Transverse colon (tissue), 4 donors: ENCODE data around the gene CUL1. TPM values are rescaled to one million over a fixed set of nuclear protein-coding genes. Genes with fewer than 3 reads are reported as not detected.

Experiments
- DNase-seq: peaks from one replicate; pipeline ENCODE4 v3.0.0-alpha.2; 2019
- H3K27ac ChIP-seq, 4 donors: fragments of 200-600 bp; sonication (generic); 2 replicates each; pipeline ENCODE4 v1.5.1; 2016 to 2018; ENCODE audit warnings: inconsistent platforms in 4 of 4
- H3K27me3 ChIP-seq: fragments of 200-600 bp; sonication (generic); 2 replicates; pipeline ENCODE4 v1.5.1; 2017; ENCODE audit warnings: inconsistent platforms
- H3K36me3 ChIP-seq, 4 donors: fragments of 200-600 bp; sonication (generic); 2 replicates each; pipeline ENCODE4 v1.5.1; 2017 to 2019; ENCODE audit warnings: inconsistent platforms in 4 of 4
- H3K4me1 ChIP-seq, 4 donors: fragments of 200-600 bp; sonication (generic); 2 replicates each; pipeline ENCODE4 v1.5.1; 2017 to 2020; ENCODE audit warnings: inconsistent platforms in 4 of 4
- H3K4me3 ChIP-seq, 4 donors: fragments of 200-600 bp; sonication (generic); 1 replicate in 1 of 4; 2 replicates in 3 of 4; pipeline versions ENCODE4 v1.5.1 to v1.6.1; 2017 to 2019; ENCODE audit warnings: inconsistent platforms in 4 of 4
- H3K9me3 ChIP-seq, 2 donors: fragments of 200-600 bp; sonication (generic); 2 replicates each; pipeline ENCODE4 v1.5.1; 2017 to 2019; ENCODE audit warnings: inconsistent platforms in 2 of 2
- CTCF ChIP-seq, 5 experiments: fragments of 200-600 bp in 3 of 5; fragments of 450-650 bp in 2 of 5; sonication (generic) in 3 of 5; IDR thresholded peaks; 1 replicate in 2 of 5; 2 replicates in 3 of 5; pipeline ENCODE4 v1.5.1; 2016 to 2017; ENCODE audit warnings: antibody characterized with exemption in 5 of 5, inconsistent platforms in 3 of 5, mild to moderate bottlenecking in 2 of 5, moderate library complexity in 1 of 5
- EP300 ChIP-seq: sonication (generic); formaldehyde crosslinking; IDR thresholded peaks from one replicate; pipeline ENCODE4 v1.6.1; 2017; ENCODE audit warnings: antibody characterized with exemption, low read depth
- POLR2A ChIP-seq: fragments of 450-650 bp; IDR thresholded peaks from one replicate; pipeline ENCODE4 v1.6.1; 2016; ENCODE audit warnings: antibody characterized with exemption, mild to moderate bottlenecking, moderate library complexity
- POLR2AphosphoS5 ChIP-seq, 3 donors: sonication (generic); formaldehyde crosslinking; IDR thresholded peaks; one replicate each; pipeline ENCODE4 v1.6.1; 2016; ENCODE audit warnings: antibody characterized with exemption in 3 of 3
- WGBS, 2 donors: methylation state at CpG; one replicate each; pipeline ENCODE4 v1.1.5; 2018; ENCODE audit warnings: low coverage in 1 of 2; 5-methylcytosine and 5-hydroxymethylcytosine counted together
- in situ Hi-C, 4 donors: fragments of 200-750 bp; cut with MboI; loops; one replicate each; pipeline versions ENCODE4 v1.15.0 to v1.15.1; 2017; ENCODE audit warnings: low sequenced_read_pairs in 3 of 4, low pct_ligation_motif_present in 1 of 4, low pct_unique_long_range_greater_than_20kb in 1 of 4
- intact Hi-C: fragments of 100-400 bp; cut with DNase I; formaldehyde crosslinking; loops from one replicate; pipeline ENCODE4 v1.15.1; 2023; ENCODE audit warnings: low total_unique reads
- total RNA-seq, 4 donors: library from RNA; depleted of rRNA; stranded (reverse); fragments of >200 nt; gene quantifications; one replicate each; pipeline ENCODE4 v1.1.0, GENCODE V29; 2016

Gene CUL1
- 10 to 100 TPM; 17.6 to 44.6 (median 28.8) TPM for total RNA-seq

- Histone ChIP-seq H3K36me3 (no peaks in the 10 kb centered on the region), H3K9me3 (no peaks in the 10 kb centered on the region), H3K4me3 (peak within 1 kb of the TSS; percentile 80 to 98 (median 96)), H3K4me1 (peaks cover 19 to 43% (median 34%) of the 10 kb centered on the region in 4 donors), H3K27me3 (no peaks in the 10 kb centered on the region), H3K27ac (peak within 1 kb of the TSS; percentile 96 to 99 (median 98))
- peak; percentile 92 for DNase-seq
- 0% methylated on average over 24 of the region's 84 CpGs; no CpG with 5 or more reads in 1 of the 2 donors for WGBS, 2 donors
- TF ChIP-seq POLR2A (peak; percentile 84), POLR2AphosphoS5 (IDR thresholded peaks at IDR 0.05) (peak; percentile 57 to 94 (median 87)), CTCF (IDR thresholded peaks at IDR 0.05) (no peak)
- in situ Hi-C loops (no loop called here), intact Hi-C loops (no loop called here)
These were observed at the start of gene CUL1 for GRCh38 chr7:148698397-148699023. CUL1 (plus strand) TSS chr7:148698903; CDS start chr7:148730123, 31,220 bp downstream.

- no peaks in the 10 kb centered on the region for H3K4me1 ChIP-seq
- intact Hi-C loops (no loop called here), in situ Hi-C loops (no loop called here)
- H3K4me3 ChIP-seq: no peak overlapping the region
- H3K9me3 ChIP-seq: no peaks in the 10 kb centered on the region
- WGBS, 2 donors: 73 to 80% methylated on average over 4 of the region's 4 CpGs
- DNase-seq: no peak
- no peak for TF ChIP-seq CTCF (IDR thresholded peaks at IDR 0.05)
- no peak for TF ChIP-seq EP300
- TF ChIP-seq POLR2A: no peak
- TF ChIP-seq POLR2AphosphoS5 (IDR thresholded peaks at IDR 0.05): no peak
- H3K27ac ChIP-seq: no peak overlapping the region
- no peaks in the 10 kb centered on the region for H3K36me3 ChIP-seq
- H3K27me3 ChIP-seq: peaks cover 3% of the 10 kb centered on the region
These were observed 48.4 kb upstream of the CUL1 start for GRCh38 chr7:148650232-148650858.

- Histone ChIP-seq H3K27me3 (peaks cover 3% of the 10 kb centered on the region), H3K4me1 (no peaks in the 10 kb centered on the region), H3K4me3 (no peak overlapping the region), H3K9me3 (no peaks in the 10 kb centered on the region), H3K36me3 (no peaks in the 10 kb centered on the region), H3K27ac (no peak overlapping the region)
- intact Hi-C loops: no loop called here
- DNase-seq: no peak
- in situ Hi-C loops: no loop called here
- TF ChIP-seq POLR2AphosphoS5 (IDR thresholded peaks at IDR 0.05) (no peak), CTCF (IDR thresholded peaks at IDR 0.05) (no peak), EP300 (no peak), POLR2A (no peak)
These were observed 45.9 kb upstream of the CUL1 start for GRCh38 chr7:148652773-148653172.

- Histone ChIP-seq H3K4me1 (no peaks in the 10 kb centered on the region), H3K27me3 (no peaks in the 10 kb centered on the region), H3K36me3 (no peaks in the 10 kb centered on the region), H3K9me3 (no peaks in the 10 kb centered on the region), H3K27ac (no peak overlapping the region), H3K4me3 (no peak overlapping the region)
- in situ Hi-C loops: no loop called here
- intact Hi-C loops: no loop called here
- DNase-seq: no peak
- 81 to 86% methylated on average over 4 of the region's 4 CpGs for WGBS, 2 donors
- TF ChIP-seq CTCF (IDR thresholded peaks at IDR 0.05) (no peak), POLR2AphosphoS5 (IDR thresholded peaks at IDR 0.05) (no peak), POLR2A (no peak), EP300 (no peak)
These were observed 40.8 kb upstream of the CUL1 start for GRCh38 chr7:148657929-148658328.
